NCI-H1105 treated with DMSO at 0.1 percent for 48 hours (cell line): Measurements from ENCODE around the gene SLCO2A1.
A peak's percentile ranks its signal among the peaks of the same experiment; 100 is the strongest.

Experiments
- DNase-seq: peaks from one replicate; lab custom pipeline; 2025; lab: John Stamatoyannopoulos, UW

Gene SLCO2A1

DNA sequence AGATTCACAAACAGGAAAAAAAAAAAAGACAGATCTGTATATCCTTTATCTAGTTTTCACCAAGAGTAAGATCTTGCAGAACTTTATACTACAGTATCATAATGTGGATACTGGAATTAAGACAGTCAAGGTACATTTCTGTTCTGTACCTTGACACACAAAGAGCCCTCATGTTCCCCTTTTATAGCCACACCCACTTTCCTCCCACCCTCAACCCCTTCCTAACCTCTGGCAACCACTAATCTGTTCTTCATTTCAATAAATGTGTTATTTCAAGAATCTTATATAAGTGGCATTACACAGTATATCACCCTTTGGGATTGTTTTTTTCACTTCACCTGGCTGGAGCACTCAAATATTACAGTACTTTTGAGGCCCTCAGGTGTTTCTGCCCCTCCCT lies 130.4 kb downstream of the SLCO2A1 start:
- no peak for DNase-seq

- DNase-seq: no peak
These were observed 132.2 kb downstream of the SLCO2A1 start for GRCh38 chr3:133897547-133897946.

- DNase-seq: no peak
These were observed 133.5 kb downstream of the SLCO2A1 start for GRCh38 chr3:133896002-133896761.

DNA sequence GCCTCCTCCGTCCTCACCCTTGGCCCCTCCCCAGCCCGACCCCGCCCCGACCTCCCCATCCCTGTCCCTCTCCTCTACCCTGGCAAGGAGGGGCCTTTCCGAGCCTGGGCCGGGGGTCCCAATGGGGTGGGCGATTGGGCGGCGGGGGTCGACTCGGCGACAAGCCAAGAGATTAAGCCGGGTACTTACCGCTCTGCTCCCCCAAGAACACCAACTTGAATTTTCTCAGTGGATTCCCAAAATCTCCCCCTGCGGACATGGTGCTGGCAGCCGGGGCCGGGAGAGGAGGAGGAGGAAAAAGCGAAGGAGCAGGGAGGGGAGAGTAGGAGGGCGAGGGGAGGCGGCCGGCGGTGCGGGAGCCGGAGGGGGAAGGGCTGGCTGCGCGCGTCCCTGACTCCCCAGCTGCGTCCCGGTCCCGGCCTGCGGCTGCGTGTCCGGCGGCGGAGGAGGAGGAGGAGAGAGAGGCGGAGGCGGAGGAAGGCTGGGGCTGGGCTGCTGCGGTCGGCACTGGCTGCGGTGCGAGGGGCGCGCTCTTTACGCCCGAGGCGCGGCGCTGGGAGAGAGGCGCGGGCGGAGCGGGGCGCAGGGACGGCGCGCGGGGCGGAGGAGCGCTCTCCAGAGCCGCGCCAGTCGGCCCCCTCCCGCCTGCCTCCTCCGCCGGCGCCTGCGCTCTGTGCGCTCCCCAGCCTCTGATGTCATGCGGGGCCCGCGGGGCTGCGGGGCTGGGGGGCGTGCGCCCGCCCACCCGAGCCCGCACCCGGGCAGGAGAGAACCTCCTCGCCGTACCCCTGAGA lies 134.3 kb downstream of the SLCO2A1 start, which contains the start of gene RAB6B:
RAB6B (minus strand) TSS at position 675 of the 794 bp plus-strand sequence; CDS start at position 259, 416 bp downstream.
- DNase-seq: peak; percentile 63

GRCh38 chr3:133894353-133895207 lies 135.1 kb downstream of the SLCO2A1 start:
- DNase-seq: peak; percentile 70

DNA sequence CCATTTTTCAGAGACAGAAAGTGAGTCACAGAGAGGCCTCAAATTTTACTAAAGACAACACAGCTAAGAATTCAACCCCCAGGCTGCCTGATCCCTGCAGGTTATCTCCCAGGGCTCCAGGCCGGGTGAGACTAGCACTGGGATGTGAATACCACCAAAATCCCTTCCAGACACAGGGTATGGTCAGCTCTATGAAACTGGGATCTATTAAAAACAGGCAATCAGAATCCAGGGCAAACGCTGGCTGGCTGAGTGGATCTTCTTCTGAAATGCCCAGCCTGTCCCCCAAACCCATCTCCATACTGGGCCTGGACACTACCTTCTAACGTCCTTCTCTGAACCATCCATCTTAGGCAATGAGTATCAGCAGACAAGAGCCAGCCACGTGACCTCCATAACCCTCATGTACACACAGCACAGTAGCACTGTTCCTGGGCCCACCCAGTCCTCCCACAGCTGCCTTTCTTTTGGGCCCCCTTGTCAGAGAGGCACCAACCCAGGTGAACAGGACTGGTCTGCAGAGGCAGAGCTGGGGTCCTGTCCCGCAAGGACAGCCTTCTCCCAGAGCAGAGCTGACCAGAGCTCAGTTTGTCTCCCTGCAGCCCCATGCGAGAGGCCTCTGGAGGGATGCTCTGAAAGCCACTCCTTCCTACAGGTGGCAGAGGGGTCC lies 135.9 kb downstream of the SLCO2A1 start:
- no peak for DNase-seq

GRCh38 chr3:133892541-133893231 lies 137.0 kb downstream of the SLCO2A1 start:
- no peak for DNase-seq

DNA sequence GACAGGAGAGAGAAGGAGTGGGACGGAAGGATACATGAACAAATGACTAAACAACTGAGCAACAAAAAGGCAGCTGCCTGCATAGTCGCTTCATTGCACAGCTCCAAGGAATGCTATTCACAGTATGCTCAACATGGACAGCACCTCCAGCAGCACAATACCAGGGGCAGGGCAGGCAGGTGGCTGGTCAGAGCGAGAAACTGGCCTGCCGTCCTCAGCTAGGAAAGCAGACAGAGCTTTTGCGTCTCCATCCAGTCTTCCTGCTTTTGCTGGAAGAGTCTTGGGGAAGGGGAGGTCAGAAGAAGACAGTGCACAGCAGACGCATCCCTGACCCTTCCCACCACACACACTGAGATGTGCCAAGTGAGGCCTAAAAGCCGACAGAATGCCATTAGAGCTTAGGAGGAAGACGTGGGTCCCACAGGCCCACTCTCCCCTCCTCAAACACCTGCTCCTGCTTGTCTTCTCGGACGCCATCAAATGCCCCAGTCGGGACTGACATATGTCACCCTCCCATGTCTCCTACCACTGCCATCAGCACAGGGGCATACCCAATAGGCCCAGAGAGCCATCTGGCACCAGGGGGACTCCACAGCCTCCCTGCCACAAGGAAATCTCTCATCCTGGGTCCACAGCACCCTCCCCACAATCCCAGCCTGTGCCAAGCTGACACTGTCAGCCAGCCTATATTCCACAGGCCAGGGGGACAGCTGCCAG lies 137.9 kb downstream of the SLCO2A1 start:
- no peak for DNase-seq

GRCh38 chr3:133890972-133891644 lies 138.6 kb downstream of the SLCO2A1 start:
- DNase-seq: no peak

DNA sequence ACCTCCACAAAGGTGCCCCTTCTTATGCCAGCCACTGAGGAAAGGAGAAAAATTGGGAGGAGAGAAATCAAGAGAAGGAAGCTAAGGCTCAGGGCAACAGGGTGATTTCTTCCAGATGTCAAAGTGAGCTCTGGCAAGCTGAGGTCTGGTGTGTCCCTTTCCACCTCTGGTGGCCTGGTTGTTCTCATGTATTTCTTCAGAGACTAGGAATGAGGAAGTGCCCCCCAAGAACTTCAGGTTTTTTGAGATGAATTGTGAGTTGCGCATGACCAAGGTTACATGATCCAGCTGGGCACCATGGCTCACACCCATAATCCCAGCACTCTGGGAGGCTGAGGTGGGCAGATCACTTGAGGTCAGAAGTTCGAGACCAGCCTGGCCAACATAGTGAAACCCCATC lies 139.7 kb downstream of the SLCO2A1 start:
- DNase-seq: no peak

DNA sequence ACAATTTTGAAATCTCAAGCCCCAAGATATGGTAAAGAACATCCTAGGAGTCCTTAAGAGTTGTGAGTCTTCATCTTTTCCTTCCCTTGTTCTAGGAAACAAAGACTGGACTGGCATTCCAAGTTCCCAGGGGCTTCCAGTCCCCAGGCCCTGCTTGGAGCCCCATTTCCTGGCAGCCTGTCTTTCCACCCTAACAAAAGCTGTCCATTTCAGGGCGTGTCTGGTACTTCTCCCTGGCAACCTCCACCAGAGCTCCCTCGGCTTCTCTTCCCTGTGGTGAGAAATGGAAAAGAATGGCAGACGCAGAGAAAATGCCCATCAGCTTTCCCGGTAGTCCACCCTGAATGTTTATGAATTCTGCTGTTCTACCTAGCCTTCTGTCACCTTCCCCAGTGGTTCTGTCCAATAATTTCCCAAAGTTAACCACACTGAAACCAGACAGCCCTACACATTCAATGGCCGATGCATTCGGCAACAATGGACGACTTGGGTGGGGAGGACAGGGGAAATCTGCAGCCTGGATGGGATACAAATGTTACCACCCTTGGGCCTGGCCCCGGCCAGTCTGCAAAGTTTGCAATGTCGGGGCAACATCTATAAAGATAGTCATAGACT lies 140.9 kb downstream of the SLCO2A1 start:
- no peak for DNase-seq

GRCh38 chr3:133887803-133888703 lies 141.7 kb downstream of the SLCO2A1 start:
- no peak for DNase-seq

DNA sequence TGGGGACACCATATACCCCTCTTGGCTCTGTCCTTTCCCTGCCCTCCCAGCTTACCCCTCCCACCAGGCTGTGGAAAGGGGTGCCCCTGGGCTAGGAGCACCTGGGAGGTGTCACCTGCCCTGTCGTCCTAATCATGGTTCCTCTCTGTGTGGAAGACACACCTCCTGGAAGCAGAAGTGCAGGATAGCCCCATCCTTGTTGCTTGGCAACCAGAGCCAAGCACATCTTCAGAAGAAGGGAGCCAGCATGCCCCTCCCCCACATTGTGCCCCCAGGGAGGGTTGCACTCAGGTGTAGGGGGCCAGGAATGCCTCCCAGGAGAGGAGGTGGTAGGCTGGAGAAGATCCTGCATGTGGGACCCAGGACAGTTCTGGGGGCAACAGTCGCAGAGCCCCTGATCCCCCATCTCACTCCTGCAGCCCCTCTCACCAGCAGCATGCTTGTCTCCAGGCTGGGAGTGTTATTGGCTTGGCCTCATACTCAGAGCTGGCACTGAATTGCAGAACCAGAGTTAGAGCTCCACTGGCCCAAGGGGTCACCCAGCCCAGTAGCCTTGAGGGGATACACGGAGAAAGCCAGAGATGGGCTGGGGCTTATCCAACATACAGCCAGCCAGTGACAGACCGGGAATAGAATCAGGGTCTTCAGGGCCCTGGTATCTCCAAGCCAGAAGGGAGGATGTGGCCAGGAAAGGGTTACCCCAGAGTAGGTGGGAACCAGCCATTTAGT lies 142.5 kb downstream of the SLCO2A1 start:
- peak; percentile 21 for DNase-seq

- no peak for DNase-seq
These were observed 143.5 kb downstream of the SLCO2A1 start for GRCh38 chr3:133886031-133886722.

DNA sequence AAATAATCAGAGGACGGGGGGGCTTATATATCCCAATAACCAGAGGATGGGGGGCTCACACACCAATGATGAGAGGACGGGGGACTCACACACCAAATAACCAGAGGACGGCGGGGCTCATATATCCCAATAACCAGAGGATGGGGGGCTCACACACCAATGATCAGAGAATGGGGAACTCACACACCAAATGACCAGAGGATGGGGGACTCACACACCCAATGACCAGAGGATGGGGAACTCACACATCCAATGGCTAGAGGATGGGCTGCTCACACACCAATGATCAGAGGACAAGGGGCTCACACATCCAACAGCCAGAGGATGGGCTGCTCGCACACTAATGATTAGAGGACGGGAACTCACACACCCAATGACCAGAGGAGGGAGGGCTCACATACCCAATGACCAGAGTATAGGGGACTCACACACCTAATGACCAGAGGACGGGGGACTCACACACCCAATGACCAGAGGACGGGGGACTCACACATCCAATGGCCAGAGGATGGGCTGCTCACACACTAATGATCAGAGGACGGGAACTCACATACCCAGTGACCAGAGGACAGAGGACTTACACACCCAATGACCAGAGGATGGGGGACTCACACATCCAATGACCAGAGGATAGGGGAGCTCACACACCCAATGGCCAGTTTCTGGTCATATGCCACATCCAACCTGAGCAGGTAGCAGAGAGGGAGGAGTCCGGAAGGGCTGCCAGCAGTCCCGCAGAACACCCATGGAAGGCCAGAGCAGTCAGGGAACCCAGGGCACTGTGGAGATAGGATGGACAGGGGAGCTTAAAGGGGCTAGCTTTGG lies 144.6 kb downstream of the SLCO2A1 start:
- no peak for DNase-seq
